ENCODE data around the gene ZNF598. TPM values are rescaled to one million over a fixed set of nuclear protein-coding genes. Genes with fewer than 3 reads are reported as not detected.
A peak's percentile ranks its signal among the peaks of the same experiment; 100 is the strongest.

The ZNF598 gene
- total RNA-seq, 1 experiment from 2014 or later, result 85.7 TPM

- peak overlapping the region in 1 of 2 experiments; percentile 67; a peak in 1 of 4 replicates for H3K4me3 ChIP-seq (ENCODE audit: low read depth in 2 of 2, low read length in 2 of 2)
- no peak overlapping the region for H3K27ac ChIP-seq (ENCODE audit: low read length)
- ChIA-PET POLR2A (interaction anchor here (0.6 kb wide), 1 partner anchor 50 kb away, joined by 5 read pairs; no protein-coding TSS in a partner anchor), CTCF (no interaction called here)
- no peaks in the 10 kb centered on the region for H3K9me3 ChIP-seq (ENCODE audit: control insufficient read depth, insufficient read depth, low read depth, low read length)
- no TSS peak for BruUV-seq (replicated peaks)
- DNase-seq (ENCODE audit: low read depth, low spot score), result no peak
- TF ChIP-seq POLR2AphosphoS5 (IDR thresholded peaks at IDR 0.05; ENCODE audit: low read depth, low read length) (no peak), SIN3A (IDR thresholded peaks at IDR 0.05; ENCODE audit: borderline replicate concordance, insufficient read depth, low read depth, low read length) (no peak)
- no peaks in the 10 kb centered on the region for H3K36me3 ChIP-seq (ENCODE audit: control insufficient read depth, insufficient read depth, low read length)
- intact Hi-C loops (cut with micrococcal nuclease; ENCODE audit: unreplicated experiment) (no loop called here), in situ Hi-C loops (cut with HindIII; ENCODE audit: low pct_unique_long_range_greater_than_20kb, low sequenced_read_pairs) (no loop called here)
- no peak for ATAC-seq
- peaks cover 15% of the 10 kb centered on the region; the same call in 1 of the 2 replicates for H3K4me1 ChIP-seq (ENCODE audit: control insufficient read depth, insufficient read depth, low read length)
- H3K27me3 ChIP-seq (ENCODE audit: control insufficient read depth, insufficient read depth, low read length), result no peaks in the 10 kb centered on the region
Observed at GRCh38 chr16:1991135-1991551, 18.5 kb downstream of the ZNF598 start.

- ATAC-seq, result peak; percentile 13; the same call in 1 of the 2 replicates
- DNase-seq (ENCODE audit: low read depth, low spot score), result no peak
- Histone ChIP-seq H3K4me3 (ENCODE audit: low read depth in 2 of 2, low read length in 2 of 2) (peak overlapping the region; percentile 50 to 67), H3K27me3 (ENCODE audit: control insufficient read depth, insufficient read depth, low read length) (no peaks in the 10 kb centered on the region), H3K9me3 (ENCODE audit: control insufficient read depth, insufficient read depth, low read depth, low read length) (no peaks in the 10 kb centered on the region), H3K4me1 (ENCODE audit: control insufficient read depth, insufficient read depth, low read length) (peaks cover 18% of the 10 kb centered on the region), H3K36me3 (ENCODE audit: control insufficient read depth, insufficient read depth, low read length) (no peaks in the 10 kb centered on the region), H3K27ac (ENCODE audit: low read length) (peak overlapping the region; percentile 61; the same call in 1 of the 2 replicates)
- BruUV-seq (replicated peaks), result no TSS peak
- ChIA-PET POLR2A (interaction anchor here (0.6 kb wide), 1 partner anchor 51 kb away, joined by 5 read pairs; no protein-coding TSS in a partner anchor), CTCF (no interaction called here)
- TF ChIP-seq CTCF (IDR thresholded peaks at IDR 0.05) (no peak), TCF7L2 (IDR thresholded peaks at IDR 0.05; ENCODE audit: low read depth, low read length) (no peak), SIN3A (IDR thresholded peaks at IDR 0.05; ENCODE audit: borderline replicate concordance, insufficient read depth, low read depth, low read length) (no peak), POLR2AphosphoS5 (IDR thresholded peaks at IDR 0.05; ENCODE audit: low read depth, low read length) (no peak), REST (IDR thresholded peaks at IDR 0.05; ENCODE audit: insufficient read depth in 1 of 2, low read depth in 2 of 2, low read length in 1 of 2) (no peak)
- intact Hi-C loops (cut with micrococcal nuclease; ENCODE audit: unreplicated experiment), result no loop called here
- in situ Hi-C loops (cut with HindIII; ENCODE audit: low pct_unique_long_range_greater_than_20kb, low sequenced_read_pairs), result no loop called here
Observed at GRCh38 chr16:1990351-1991134, 19.1 kb downstream of the ZNF598 start.

- in situ Hi-C loops (cut with HindIII; ENCODE audit: low pct_unique_long_range_greater_than_20kb, low sequenced_read_pairs) (no loop called here), intact Hi-C loops (cut with micrococcal nuclease; ENCODE audit: unreplicated experiment) (no loop called here)
- no peak for TF ChIP-seq SIN3A (IDR thresholded peaks at IDR 0.05; ENCODE audit: borderline replicate concordance, insufficient read depth, low read depth, low read length)
- ChIA-PET CTCF (no interaction called here), POLR2A (no interaction called here)
- peak overlapping the region; percentile 50 to 67 for H3K4me3 ChIP-seq (ENCODE audit: low read depth in 2 of 2, low read length in 2 of 2)
- no TSS peak for BruUV-seq (replicated peaks)
- H3K9me3 ChIP-seq (ENCODE audit: control insufficient read depth, insufficient read depth, low read depth, low read length), result no peaks in the 10 kb centered on the region
- no peaks in the 10 kb centered on the region for H3K27me3 ChIP-seq (ENCODE audit: control insufficient read depth, insufficient read depth, low read length)
- no peak overlapping the region; the same call in 1 of the 2 replicates for H3K27ac ChIP-seq (ENCODE audit: low read length)
- no peak for DNase-seq (ENCODE audit: low read depth, low spot score)
- peaks cover 4% of the 10 kb centered on the region; the same call in 1 of the 2 replicates for H3K36me3 ChIP-seq (ENCODE audit: control insufficient read depth, insufficient read depth, low read length)
- no peak for ATAC-seq
- H3K4me1 ChIP-seq (ENCODE audit: control insufficient read depth, insufficient read depth, low read length), result peaks cover 24% of the 10 kb centered on the region
Observed at GRCh38 chr16:1990101-1990350, 19.6 kb downstream of the ZNF598 start.
